ENCODE results near the gene ANKRD28. TPM values are rescaled to one million over a fixed set of nuclear protein-coding genes. Genes with fewer than 3 reads are reported as not detected.

ANKRD28 gene
- total and polyA plus RNA-seq, 5 donors from 2014 or later = 6.9 to 77.1 (median 9.4) TPM

GRCh38 chr3:15690748-15691147 is 107.0 kb downstream of the ANKRD28 start:
- Histone ChIP-seq H3K4me3 (ENCODE audit: low read depth, low read length) (no peak overlapping the region), H3K27me3 (ENCODE audit: control insufficient read depth, insufficient read depth, low read length) (no peaks in the 10 kb centered on the region), H3K4me1 (ENCODE audit: control insufficient read depth, insufficient read depth, low read length, poor library complexity, severe bottlenecking) (no peaks in the 10 kb centered on the region), H3K27ac (ENCODE audit: insufficient read depth, low read length, poor library complexity, severe bottlenecking) (no peak overlapping the region), H3K9me3 (ENCODE audit: control insufficient read depth in 2 of 2, low read length in 2 of 2) (no peaks in the 10 kb centered on the region), H3K36me3 (ENCODE audit: control insufficient read depth, insufficient read depth, low read length) (peaks cover 46% of the 10 kb centered on the region)
- no peak overlapping the region for H3K27ac Mint-ChIP-seq
- DNase-seq (no peak), ATAC-seq (ENCODE audit: low read depth in 2 of 2) (no peak)
- H3K4me3 Mint-ChIP-seq = peak overlapping the region in 1 of 4 donors; percentile 51
- no peaks in the 10 kb centered on the region for H3K27me3 Mint-ChIP-seq
- H3K4me1 Mint-ChIP-seq = peaks cover 6 to 15% (median 7%) of the 10 kb centered on the region in 4 donors
- H3K36me3 Mint-ChIP-seq = peaks cover 47% of the 10 kb centered on the region
- H3K9me3 Mint-ChIP-seq = no peaks in the 10 kb centered on the region

DNA sequence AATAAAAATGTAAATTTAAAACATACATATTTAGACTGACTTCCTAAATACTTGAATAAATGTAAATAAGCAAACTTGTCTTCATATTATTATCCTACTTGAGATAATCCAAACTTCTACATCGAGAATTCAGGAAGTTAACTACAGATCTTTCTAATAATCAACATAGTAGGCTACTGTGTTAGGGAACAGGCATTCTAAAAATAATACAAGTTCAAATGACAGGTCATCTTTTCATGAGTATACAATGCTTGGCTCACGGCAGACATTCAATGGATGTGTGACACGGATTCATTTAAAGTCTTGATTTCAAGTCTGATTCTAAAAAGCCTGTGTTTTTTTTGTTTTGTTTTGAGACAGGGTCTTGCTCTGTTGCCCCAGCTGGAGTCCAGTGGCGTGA is 107.5 kb downstream of the ANKRD28 start:
- ATAC-seq (ENCODE audit: low read depth in 2 of 2) = no peak
- peaks cover 45% of the 10 kb centered on the region for H3K36me3 ChIP-seq (ENCODE audit: control insufficient read depth, insufficient read depth, low read length)
- Mint-ChIP-seq H3K27me3 (no peaks in the 10 kb centered on the region), H3K27ac (no peak overlapping the region), H3K36me3 (peaks cover 51% of the 10 kb centered on the region), H3K4me3 (no peak overlapping the region), H3K4me1 (peaks cover 6 to 15% (median 9%) of the 10 kb centered on the region in 4 donors), H3K9me3 (no peaks in the 10 kb centered on the region)
- H3K4me1 ChIP-seq (ENCODE audit: control insufficient read depth, insufficient read depth, low read length, poor library complexity, severe bottlenecking) = no peaks in the 10 kb centered on the region
- DNase-seq = no peak
- no peaks in the 10 kb centered on the region for H3K27me3 ChIP-seq (ENCODE audit: control insufficient read depth, insufficient read depth, low read length)
- H3K9me3 ChIP-seq (ENCODE audit: control insufficient read depth in 2 of 2, low read length in 2 of 2) = no peaks in the 10 kb centered on the region
- no peak overlapping the region for H3K27ac ChIP-seq (ENCODE audit: insufficient read depth, low read length, poor library complexity, severe bottlenecking)
- H3K4me3 ChIP-seq (ENCODE audit: low read depth, low read length) = no peak overlapping the region

DNA sequence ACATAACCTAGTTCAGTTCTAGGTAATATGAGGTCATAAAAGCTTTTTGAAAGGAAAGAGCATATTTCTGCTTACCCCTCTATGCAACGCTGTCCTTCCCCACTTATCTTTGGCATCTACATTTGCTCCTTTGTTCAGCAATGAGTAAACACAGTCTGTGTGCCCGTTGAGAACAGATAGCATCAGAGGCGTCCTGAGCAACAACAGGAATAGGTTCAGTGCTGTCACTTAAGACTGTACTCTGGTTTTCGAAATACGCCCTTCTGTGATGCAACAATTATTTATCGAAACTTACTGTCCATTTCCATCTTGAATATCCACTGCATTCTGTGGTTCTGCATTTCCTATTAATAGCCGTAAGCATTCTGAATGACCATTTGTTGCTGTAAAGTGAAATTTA is 111.9 kb downstream of the ANKRD28 start:
- no peaks in the 10 kb centered on the region for H3K4me1 ChIP-seq (ENCODE audit: control insufficient read depth, insufficient read depth, low read length, poor library complexity, severe bottlenecking)
- no peak overlapping the region for H3K4me3 ChIP-seq (ENCODE audit: low read depth, low read length)
- peaks cover 44% of the 10 kb centered on the region for H3K36me3 ChIP-seq (ENCODE audit: control insufficient read depth, insufficient read depth, low read length)
- H3K9me3 ChIP-seq (ENCODE audit: control insufficient read depth in 2 of 2, low read length in 2 of 2) = no peaks in the 10 kb centered on the region
- Mint-ChIP-seq H3K4me1 (peaks cover 0 to 12% (median 10%) of the 10 kb centered on the region in 4 donors), H3K27me3 (no peaks in the 10 kb centered on the region), H3K27ac (peak overlapping the region in 1 of 3 donors; percentile 32), H3K4me3 (no peak overlapping the region), H3K36me3 (peaks cover 41% of the 10 kb centered on the region), H3K9me3 (no peaks in the 10 kb centered on the region)
- no peak overlapping the region for H3K27ac ChIP-seq (ENCODE audit: insufficient read depth, low read length, poor library complexity, severe bottlenecking)
- DNase-seq (peak in 1 of 3 donors; percentile 26), ATAC-seq (ENCODE audit: low read depth in 2 of 2) (peak in 1 of 2 donors; percentile 50)
- H3K27me3 ChIP-seq (ENCODE audit: control insufficient read depth, insufficient read depth, low read length) = no peaks in the 10 kb centered on the region

- DNase-seq (no peak), ATAC-seq (ENCODE audit: low read depth in 2 of 2) (no peak)
- no peaks in the 10 kb centered on the region for H3K9me3 ChIP-seq (ENCODE audit: control insufficient read depth in 2 of 2, low read length in 2 of 2)
- no peaks in the 10 kb centered on the region for H3K4me1 ChIP-seq (ENCODE audit: control insufficient read depth, insufficient read depth, low read length, poor library complexity, severe bottlenecking)
- no peak overlapping the region for H3K27ac ChIP-seq (ENCODE audit: insufficient read depth, low read length, poor library complexity, severe bottlenecking)
- peaks cover 46% of the 10 kb centered on the region for H3K36me3 ChIP-seq (ENCODE audit: control insufficient read depth, insufficient read depth, low read length)
- H3K4me3 Mint-ChIP-seq = no peak overlapping the region
- no peak overlapping the region for H3K27ac Mint-ChIP-seq
- peaks cover 0 to 12% (median 9%) of the 10 kb centered on the region in 4 donors for H3K4me1 Mint-ChIP-seq
- no peak overlapping the region for H3K4me3 ChIP-seq (ENCODE audit: low read depth, low read length)
- H3K27me3 Mint-ChIP-seq = no peaks in the 10 kb centered on the region
- peaks cover 28% of the 10 kb centered on the region for H3K36me3 Mint-ChIP-seq
- H3K9me3 Mint-ChIP-seq = no peaks in the 10 kb centered on the region
- no peaks in the 10 kb centered on the region for H3K27me3 ChIP-seq (ENCODE audit: control insufficient read depth, insufficient read depth, low read length)
These were observed 114.5 kb downstream of the ANKRD28 start for GRCh38 chr3:15683253-15683652.

DNA sequence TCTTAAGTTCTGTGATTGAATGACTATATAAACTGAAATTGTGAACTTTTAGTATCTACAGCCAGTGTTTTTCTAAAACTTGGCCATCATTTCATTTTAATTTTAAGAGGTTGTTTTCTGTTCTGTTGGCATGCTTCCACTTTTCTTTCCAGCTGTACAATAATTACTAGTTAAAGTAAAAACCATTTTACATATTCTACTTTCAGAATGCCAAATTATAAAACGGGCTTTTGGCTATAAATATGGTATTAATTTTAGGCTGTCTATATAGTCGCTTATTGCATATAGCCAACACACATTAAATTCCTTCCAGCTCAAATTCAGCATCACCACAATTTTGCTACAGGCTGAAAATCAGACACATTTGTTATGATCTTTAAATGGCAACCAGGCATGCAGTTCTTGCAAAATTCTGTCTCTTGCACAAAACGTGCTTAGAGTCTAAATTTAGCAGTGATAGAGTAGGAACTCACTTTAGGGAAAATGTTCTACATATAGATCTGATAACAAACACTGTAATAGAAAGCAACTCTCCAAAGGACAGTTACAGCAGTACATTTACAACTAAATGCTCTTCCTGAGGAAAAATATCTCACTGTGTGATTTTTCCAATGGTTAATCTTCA is 115.1 kb downstream of the ANKRD28 start:
- H3K27me3 Mint-ChIP-seq = no peaks in the 10 kb centered on the region
- no peak overlapping the region for H3K27ac Mint-ChIP-seq
- H3K4me1 Mint-ChIP-seq = peaks cover 0 to 12% (median 9%) of the 10 kb centered on the region in 4 donors
- no peak overlapping the region for H3K4me3 Mint-ChIP-seq
- Histone ChIP-seq H3K4me1 (ENCODE audit: control insufficient read depth, insufficient read depth, low read length, poor library complexity, severe bottlenecking) (no peaks in the 10 kb centered on the region), H3K4me3 (ENCODE audit: low read depth, low read length) (no peak overlapping the region), H3K27ac (ENCODE audit: insufficient read depth, low read length, poor library complexity, severe bottlenecking) (no peak overlapping the region), H3K36me3 (ENCODE audit: control insufficient read depth, insufficient read depth, low read length) (peaks cover 52% of the 10 kb centered on the region), H3K27me3 (ENCODE audit: control insufficient read depth, insufficient read depth, low read length) (no peaks in the 10 kb centered on the region), H3K9me3 (ENCODE audit: control insufficient read depth in 2 of 2, low read length in 2 of 2) (no peaks in the 10 kb centered on the region)
- no peaks in the 10 kb centered on the region for H3K9me3 Mint-ChIP-seq
- H3K36me3 Mint-ChIP-seq = peaks cover 30% of the 10 kb centered on the region
- ATAC-seq (ENCODE audit: low read depth in 2 of 2) (no peak), DNase-seq (no peak)

DNA sequence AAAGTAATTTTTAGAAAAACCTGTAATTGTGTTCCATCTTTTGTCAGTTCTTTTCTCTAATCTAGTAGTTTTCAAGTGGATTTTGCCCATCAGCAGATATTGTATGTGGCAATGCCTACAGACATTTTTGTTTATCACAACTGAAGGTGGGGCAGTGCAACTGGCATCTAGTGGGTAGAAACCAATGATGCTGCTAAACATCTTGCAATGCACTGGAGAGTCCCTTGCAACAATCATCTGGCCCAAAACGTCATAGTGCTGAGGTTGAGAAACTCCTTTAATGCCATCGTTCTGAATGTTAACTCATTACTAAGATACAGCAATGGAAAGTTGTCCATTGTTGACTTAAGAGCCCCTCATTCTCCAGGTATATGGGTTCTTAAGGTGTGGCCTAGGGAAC is 116.1 kb downstream of the ANKRD28 start:
- Histone ChIP-seq H3K4me1 (ENCODE audit: control insufficient read depth, insufficient read depth, low read length, poor library complexity, severe bottlenecking) (no peaks in the 10 kb centered on the region), H3K4me3 (ENCODE audit: low read depth, low read length) (no peak overlapping the region), H3K27ac (ENCODE audit: insufficient read depth, low read length, poor library complexity, severe bottlenecking) (no peak overlapping the region), H3K36me3 (ENCODE audit: control insufficient read depth, insufficient read depth, low read length) (peaks cover 61% of the 10 kb centered on the region), H3K9me3 (ENCODE audit: control insufficient read depth in 2 of 2, low read length in 2 of 2) (no peaks in the 10 kb centered on the region), H3K27me3 (ENCODE audit: control insufficient read depth, insufficient read depth, low read length) (no peaks in the 10 kb centered on the region)
- Mint-ChIP-seq H3K4me3 (no peak overlapping the region), H3K27ac (no peak overlapping the region), H3K4me1 (peaks cover 0 to 12% (median 9%) of the 10 kb centered on the region in 4 donors), H3K36me3 (peaks cover 36% of the 10 kb centered on the region), H3K27me3 (no peaks in the 10 kb centered on the region), H3K9me3 (no peaks in the 10 kb centered on the region)
- ATAC-seq (ENCODE audit: low read depth in 2 of 2) (no peak), DNase-seq (no peak)

DNA sequence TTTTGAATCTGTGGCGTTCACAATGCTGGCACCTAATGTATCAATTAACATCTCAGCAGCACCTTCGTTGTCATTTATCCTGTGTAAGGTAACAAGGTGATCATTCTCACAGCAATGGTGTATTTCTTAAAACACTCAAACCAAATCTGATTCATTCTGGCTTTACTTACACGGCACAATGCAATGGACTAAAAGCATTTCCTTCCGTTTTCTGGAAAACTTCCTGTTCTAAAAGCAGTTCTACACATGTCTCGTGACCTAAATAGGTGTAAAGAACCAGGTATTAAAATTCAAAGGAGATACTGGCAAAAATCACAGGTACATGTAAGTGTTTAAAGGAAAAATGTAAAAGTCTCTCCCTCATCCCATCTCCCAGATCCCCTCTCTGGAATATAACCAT is 118.5 kb downstream of the ANKRD28 start:
- Histone ChIP-seq H3K27ac (ENCODE audit: insufficient read depth, low read length, poor library complexity, severe bottlenecking) (no peak overlapping the region), H3K4me1 (ENCODE audit: control insufficient read depth, insufficient read depth, low read length, poor library complexity, severe bottlenecking) (no peaks in the 10 kb centered on the region), H3K4me3 (ENCODE audit: low read depth, low read length) (no peak overlapping the region), H3K9me3 (ENCODE audit: control insufficient read depth in 2 of 2, low read length in 2 of 2) (no peaks in the 10 kb centered on the region), H3K36me3 (ENCODE audit: control insufficient read depth, insufficient read depth, low read length) (peaks cover 61% of the 10 kb centered on the region), H3K27me3 (ENCODE audit: control insufficient read depth, insufficient read depth, low read length) (no peaks in the 10 kb centered on the region)
- Mint-ChIP-seq H3K27me3 (no peaks in the 10 kb centered on the region), H3K36me3 (peaks cover 23% of the 10 kb centered on the region), H3K4me3 (no peak overlapping the region), H3K27ac (peak overlapping the region in 1 of 3 donors; percentile 16), H3K9me3 (no peaks in the 10 kb centered on the region), H3K4me1 (peaks cover 0 to 8% (median 3%) of the 10 kb centered on the region in 4 donors)
- ATAC-seq (ENCODE audit: low read depth in 2 of 2) (no peak), DNase-seq (no peak)

- Histone ChIP-seq H3K36me3 (ENCODE audit: control insufficient read depth, insufficient read depth, low read length) (peaks cover 65% of the 10 kb centered on the region), H3K4me1 (ENCODE audit: control insufficient read depth, insufficient read depth, low read length, poor library complexity, severe bottlenecking) (no peaks in the 10 kb centered on the region)
These were observed 121.5 kb downstream of the ANKRD28 start for GRCh38 chr3:15676259-15676658.

More at GRCh38 chr3:15676259-15676658, 121.5 kb downstream of the ANKRD28 start:
- H3K27me3 ChIP-seq (ENCODE audit: control insufficient read depth, insufficient read depth, low read length) = no peaks in the 10 kb centered on the region
- ATAC-seq (ENCODE audit: low read depth in 2 of 2) (no peak), DNase-seq (no peak)
- H3K4me1 Mint-ChIP-seq = no peaks in the 10 kb centered on the region
- H3K9me3 ChIP-seq (ENCODE audit: control insufficient read depth in 2 of 2, low read length in 2 of 2) = no peaks in the 10 kb centered on the region
- H3K27me3 Mint-ChIP-seq = no peaks in the 10 kb centered on the region
- no peak overlapping the region for H3K4me3 ChIP-seq (ENCODE audit: low read depth, low read length)
- no peak overlapping the region for H3K27ac Mint-ChIP-seq
- H3K9me3 Mint-ChIP-seq = no peaks in the 10 kb centered on the region
- H3K36me3 Mint-ChIP-seq = peaks cover 15% of the 10 kb centered on the region
- H3K4me3 Mint-ChIP-seq = no peak overlapping the region
- H3K27ac ChIP-seq (ENCODE audit: insufficient read depth, low read length, poor library complexity, severe bottlenecking) = no peak overlapping the region
